PFSK-1 (cell line): ENCODE data around the gene JUND.
A peak's percentile ranks its signal among the peaks of the same experiment; 100 is the strongest.

ENCODE experiments used
- FOXP2 ChIP-seq: optimal IDR thresholded peaks from 2 replicates; pipeline ENCODE3; 2011; ENCODE audit warnings: borderline replicate concordance, control low read depth, inconsistent platforms; ENCODE audit not compliant: insufficient read depth; ENCODE audit errors: extremely low read length, extremely low read depth
- POLR2AphosphoS5 ChIP-seq: IDR thresholded peaks from 2 replicates; pipeline ENCODE4 v1.6.1; 2012; ENCODE audit warnings: low read depth, mild to moderate bottlenecking, control low read depth, low read length, moderate library complexity
- REST ChIP-seq, 2 experiments: IDR thresholded peaks; 2 replicates each; pipeline versions ENCODE4 v1.6.1 to v1.8.0; 2011 to 2012; ENCODE audit warnings: low read depth in 2 of 2, low read length in 2 of 2, control low read depth in 1 of 2, inconsistent platforms in 1 of 2, mild to moderate bottlenecking in 1 of 2, moderate library complexity in 1 of 2; ENCODE audit not compliant: insufficient read depth in 1 of 2
- SIN3A ChIP-seq: IDR thresholded peaks from 2 replicates; pipeline ENCODE4 v1.6.1; 2012; ENCODE audit warnings: mild to moderate bottlenecking, low read length, moderate library complexity, borderline replicate concordance; ENCODE audit not compliant: insufficient read depth
- TAF1 ChIP-seq: IDR thresholded peaks from 2 replicates; pipeline ENCODE4 v1.6.1; 2012; ENCODE audit warnings: low read length, control low read depth, borderline replicate concordance; ENCODE audit not compliant: insufficient read depth

The JUND gene

GRCh38 chr19:18279516-18280246 lies 1.7 kb downstream of the JUND start:
- TF ChIP-seq POLR2AphosphoS5, result peak; percentile 68
- 0 out of 4 replicates have a peak, but pooled peaks of 1 of the 2 experiments have one; percentile 37 for TF ChIP-seq REST (IDR thresholded peaks at IDR 0.05; ENCODE audit: insufficient read depth in 1 of 2, low read depth in 2 of 2, low read length in 2 of 2)
- no peak for TF ChIP-seq TAF1
- TF ChIP-seq FOXP2, result peak; percentile 53

GRCh38 chr19:18279266-18279515 lies 2.2 kb downstream of the JUND start:
- no peak for TF ChIP-seq TAF1
- no peak for TF ChIP-seq REST (IDR thresholded peaks at IDR 0.05; ENCODE audit: insufficient read depth in 1 of 2, low read depth in 2 of 2, low read length in 2 of 2)
- TF ChIP-seq POLR2AphosphoS5, result no peak
- TF ChIP-seq SIN3A, result no peak
- no peak for TF ChIP-seq FOXP2

GRCh38 chr19:18278521-18279265 lies 2.7 kb downstream of the JUND start:
- TF ChIP-seq SIN3A (no peak), FOXP2 (no peak), REST (IDR thresholded peaks at IDR 0.05; ENCODE audit: insufficient read depth in 1 of 2, low read depth in 2 of 2, low read length in 2 of 2) (no peak), POLR2AphosphoS5 (no peak), TAF1 (no peak)

GRCh38 chr19:18274781-18275356 lies 6.6 kb downstream of the JUND start:
- TF ChIP-seq FOXP2 (no peak), SIN3A (no peak), POLR2AphosphoS5 (no peak), REST (IDR thresholded peaks at IDR 0.05; ENCODE audit: insufficient read depth in 1 of 2, low read depth in 2 of 2, low read length in 2 of 2) (no peak), TAF1 (no peak)
